Activated T-helper 1 cell treated with Interleukin-2 at 50 U/mL for 16 hours (primary cell): Measurements from ENCODE around the gene GPR156.
"Not testable (repeated sequence)": the region's sequence is repeated elsewhere in the genome, so short reads cannot be mapped to it uniquely, and the experiment has no call there.

Experiments
- DNase-seq: peaks from one replicate; pipeline ENCODE4 v3.0.0-alpha.2; 2020; ENCODE audit warnings: low read depth

The GPR156 gene

DNA sequence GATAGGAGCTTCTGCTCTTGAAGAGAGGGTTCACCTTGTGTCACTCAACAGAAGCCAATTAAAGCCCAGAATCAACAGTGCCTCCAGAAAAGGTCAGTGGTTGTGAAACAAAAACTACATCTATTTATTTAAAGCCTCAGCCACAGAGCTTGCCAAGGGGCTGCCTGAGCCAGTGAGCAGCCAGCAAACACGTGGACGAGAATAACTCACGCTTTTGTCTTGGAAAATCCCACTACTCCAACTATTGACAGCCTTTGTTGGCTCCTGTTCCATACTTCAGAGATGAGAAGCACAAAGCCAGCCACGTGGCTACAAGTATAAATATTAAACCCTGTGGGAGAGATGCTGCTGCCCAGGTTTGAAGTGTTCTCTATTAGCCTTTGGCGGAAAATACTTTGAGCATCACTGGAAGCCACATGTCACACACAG is 10.3 kb downstream of the GPR156 start:
- no peak for DNase-seq

GRCh38 chr3:120272286-120272685 is 12.7 kb downstream of the GPR156 start:
- no peak for DNase-seq

DNA sequence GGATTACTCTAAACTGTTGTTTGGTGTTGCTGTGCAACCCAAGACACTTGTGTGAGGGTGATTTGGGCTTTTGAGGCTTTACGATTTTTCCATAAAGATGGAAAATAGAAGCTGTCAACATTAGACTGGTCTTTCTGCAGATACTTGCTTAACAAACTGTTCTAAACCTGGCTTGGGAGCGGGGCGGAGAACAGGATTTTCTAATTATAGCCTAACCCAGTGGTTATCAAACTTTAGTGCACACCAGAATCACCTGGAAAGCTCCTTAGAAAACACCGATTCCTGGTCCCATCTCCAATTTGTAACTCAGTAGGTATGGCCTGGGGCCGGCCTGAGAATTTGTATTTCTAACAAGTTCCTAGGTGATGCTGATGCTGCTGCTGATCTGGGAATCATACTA is 19.0 kb downstream of the GPR156 start:
- no peak for DNase-seq

- no peak for DNase-seq
Measured at GRCh38 chr3:120264963-120265362, 20.1 kb downstream of the GPR156 start.

DNA sequence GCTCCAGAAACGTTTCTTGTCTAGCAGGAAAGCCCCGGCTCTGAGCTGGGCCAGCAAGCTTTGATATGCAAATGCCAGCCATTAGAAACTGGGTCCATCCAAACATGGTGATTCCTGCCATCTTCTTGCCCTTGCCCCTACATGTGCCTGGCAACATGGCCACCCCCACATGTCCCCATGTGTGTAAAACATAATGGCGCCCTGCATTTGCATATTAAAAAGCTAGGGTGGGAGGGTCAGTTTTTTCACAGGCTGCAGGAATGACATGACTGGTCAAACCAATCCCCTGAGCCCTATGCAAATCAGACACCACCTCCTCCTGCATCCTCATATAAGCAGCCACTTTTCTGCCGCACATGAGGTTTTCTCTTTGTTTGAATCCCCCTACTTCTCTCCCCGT is 21.2 kb downstream of the GPR156 start:
- no peak for DNase-seq

DNA sequence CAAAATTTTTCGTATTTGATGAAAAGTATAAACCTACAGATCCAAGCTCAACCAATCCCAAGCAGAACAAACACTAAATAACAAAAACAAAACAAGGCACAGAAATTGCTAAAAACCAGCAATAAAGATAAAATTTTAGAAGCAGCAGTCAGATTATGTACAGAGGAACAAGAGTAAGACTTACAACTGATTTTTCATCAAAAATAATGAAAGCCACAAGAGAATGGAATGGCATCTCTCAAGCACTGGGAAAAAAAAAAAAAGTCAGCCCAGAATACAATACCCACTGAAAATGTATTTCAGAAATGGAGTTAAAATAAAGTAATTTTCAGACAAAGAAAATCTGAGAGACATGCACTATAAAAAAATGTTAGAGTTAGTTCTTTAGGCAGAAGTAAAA is 27.0 kb downstream of the GPR156 start:
- no peak for DNase-seq

GRCh38 chr3:120245386-120245785 is 39.6 kb downstream of the GPR156 start:
- DNase-seq: no peak

GRCh38 chr3:120244834-120245225 is 40.2 kb downstream of the GPR156 start:
- DNase-seq: no peak

GRCh38 chr3:120239644-120240043 is 45.4 kb downstream of the GPR156 start:
- no peak for DNase-seq

- no peak for DNase-seq
Measured at GRCh38 chr3:120227710-120228347, 57.2 kb downstream of the GPR156 start.

DNA sequence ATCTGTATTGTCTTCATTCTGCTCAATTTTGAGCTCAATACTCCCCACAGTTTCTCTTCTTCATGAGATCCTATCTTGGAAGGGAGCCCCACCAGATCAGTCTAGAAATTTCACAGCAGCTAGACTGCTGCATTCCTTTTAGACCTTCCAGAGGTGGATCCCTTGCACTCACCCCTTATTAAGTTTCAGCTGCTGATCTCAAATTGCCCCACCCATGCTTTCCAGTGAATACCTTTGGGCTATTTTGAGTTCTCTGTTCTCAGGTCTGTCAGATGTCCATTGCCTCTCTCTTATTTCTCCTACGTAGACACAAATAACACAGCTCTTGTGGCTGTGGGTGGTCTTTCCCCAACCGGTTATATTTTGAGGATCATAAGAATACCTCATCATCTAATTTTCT is 60.8 kb downstream of the GPR156 start:
- no peak for DNase-seq

DNA sequence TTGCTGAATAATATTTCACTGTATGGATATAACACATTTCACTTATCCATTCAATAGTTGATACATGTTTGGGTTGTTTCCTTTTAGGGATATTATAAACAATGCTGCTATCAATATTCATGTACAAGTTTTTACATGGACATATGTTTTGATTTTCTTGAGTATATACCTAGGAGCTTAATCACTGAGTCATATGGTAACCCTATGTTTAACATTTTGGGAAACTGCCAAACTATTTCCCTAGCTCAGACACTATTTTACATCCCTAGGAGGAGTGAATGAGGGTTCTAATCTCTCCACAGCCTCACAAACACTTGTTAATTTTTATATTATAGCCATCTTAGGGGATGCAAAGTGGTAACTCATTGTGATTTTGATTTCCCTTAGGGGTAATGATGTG is 66.0 kb downstream of the GPR156 start:
- DNase-seq: no peak

DNA sequence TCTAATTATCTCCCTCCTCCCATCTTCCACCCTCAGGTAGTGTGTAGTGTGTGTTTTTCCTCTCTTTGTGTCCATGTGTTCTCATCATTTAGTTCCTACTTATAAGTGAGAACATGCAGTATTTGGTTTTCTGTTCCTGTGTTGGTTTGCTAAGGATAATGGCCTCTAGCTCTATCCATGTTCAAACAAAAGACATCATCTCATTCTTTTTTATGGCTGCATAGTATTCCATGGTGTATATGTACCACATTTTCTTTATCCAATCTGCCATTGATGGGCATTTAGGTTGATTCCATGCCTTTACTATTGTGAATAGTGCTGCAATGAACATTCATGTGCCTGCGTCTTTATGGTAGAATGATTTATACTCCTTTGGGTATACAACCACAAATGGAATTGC is 68.4 kb downstream of the GPR156 start:
- not testable (repeated sequence) for DNase-seq

- DNase-seq: no peak
Measured at GRCh38 chr3:120214176-120214575, 70.8 kb downstream of the GPR156 start.

- no peak for DNase-seq
Measured at GRCh38 chr3:120212505-120212904, 72.5 kb downstream of the GPR156 start.

GRCh38 chr3:120209425-120209824 is 75.6 kb downstream of the GPR156 start:
- no peak for DNase-seq

- no peak for DNase-seq
Measured at GRCh38 chr3:120204338-120204737, 80.7 kb downstream of the GPR156 start.

DNA sequence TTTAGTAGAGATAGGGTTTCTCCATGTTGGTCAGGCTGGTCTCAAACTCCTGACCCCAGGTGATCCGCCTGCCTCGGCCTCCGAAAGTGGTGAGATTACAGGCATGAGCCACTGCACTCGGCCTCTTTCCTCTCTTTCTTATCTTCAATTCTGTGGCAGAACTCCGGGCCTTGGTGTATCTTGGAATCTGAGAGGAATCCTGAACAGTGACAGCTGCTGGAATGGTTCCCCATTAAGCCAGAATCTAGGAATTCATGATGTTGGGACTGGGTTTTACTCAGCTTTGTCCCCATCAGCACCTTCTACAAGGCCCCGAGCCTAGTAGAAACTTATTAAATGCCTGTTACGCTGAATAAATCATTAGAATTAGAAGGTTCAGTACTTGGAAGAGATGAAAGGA is 81.4 kb downstream of the GPR156 start:
- no peak for DNase-seq

- no peak for DNase-seq
Measured at GRCh38 chr3:120203016-120203415, 82.0 kb downstream of the GPR156 start.

DNA sequence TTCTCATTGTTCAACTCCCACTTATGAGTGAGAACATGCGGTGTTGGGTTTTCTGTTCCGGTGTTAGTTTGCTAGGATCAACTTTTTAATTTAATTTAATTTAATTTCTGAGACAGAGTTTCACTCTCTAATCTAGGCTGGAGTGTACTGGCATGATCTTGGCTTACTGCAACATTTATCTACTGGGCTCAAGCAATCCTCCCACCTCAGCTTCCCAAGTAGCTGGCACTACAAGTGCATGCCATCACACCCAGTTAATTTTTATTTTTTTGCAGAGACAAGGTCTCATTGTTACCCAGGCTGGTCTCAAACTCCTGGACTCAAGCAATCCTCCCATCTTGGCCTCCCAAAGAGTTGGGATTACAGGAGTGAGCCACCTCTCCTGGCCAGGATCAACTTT is 82.7 kb downstream of the GPR156 start:
- DNase-seq: no peak

DNA sequence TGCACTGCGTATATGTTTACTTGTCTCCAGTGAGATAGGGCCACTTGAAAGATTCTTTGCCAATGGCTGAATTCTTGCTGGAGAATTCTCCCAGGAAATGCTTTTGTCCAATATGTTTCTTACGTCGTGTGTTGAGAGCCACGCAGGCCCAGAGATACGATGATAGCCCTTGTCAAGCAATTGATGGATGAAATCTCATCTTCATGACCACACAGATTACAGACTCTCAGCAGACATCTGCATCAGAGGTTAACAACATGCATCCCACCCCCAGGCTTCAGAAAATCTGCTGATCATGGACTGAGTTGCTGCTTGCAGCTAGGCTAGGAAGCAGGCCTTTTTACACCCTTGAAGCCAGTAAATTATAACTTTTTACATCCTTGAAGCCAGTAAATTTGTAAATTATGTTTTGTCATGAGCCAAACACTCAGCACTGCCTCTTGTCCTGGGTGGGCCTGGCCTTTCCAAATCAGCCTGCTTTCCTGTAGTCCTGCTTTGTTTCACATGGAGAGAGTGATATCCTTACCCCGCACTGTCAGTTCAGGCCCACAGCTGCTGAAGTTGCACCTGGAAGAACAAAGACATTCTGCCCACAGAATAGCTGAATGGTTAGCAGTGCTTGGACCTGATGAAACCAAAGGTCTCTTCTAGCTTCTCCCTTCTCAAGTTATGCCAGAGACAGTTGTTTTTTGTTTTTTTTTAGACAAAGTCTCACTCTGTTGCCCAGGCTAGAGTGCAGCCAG is 84.4 kb downstream of the GPR156 start:
- DNase-seq: no peak

DNA sequence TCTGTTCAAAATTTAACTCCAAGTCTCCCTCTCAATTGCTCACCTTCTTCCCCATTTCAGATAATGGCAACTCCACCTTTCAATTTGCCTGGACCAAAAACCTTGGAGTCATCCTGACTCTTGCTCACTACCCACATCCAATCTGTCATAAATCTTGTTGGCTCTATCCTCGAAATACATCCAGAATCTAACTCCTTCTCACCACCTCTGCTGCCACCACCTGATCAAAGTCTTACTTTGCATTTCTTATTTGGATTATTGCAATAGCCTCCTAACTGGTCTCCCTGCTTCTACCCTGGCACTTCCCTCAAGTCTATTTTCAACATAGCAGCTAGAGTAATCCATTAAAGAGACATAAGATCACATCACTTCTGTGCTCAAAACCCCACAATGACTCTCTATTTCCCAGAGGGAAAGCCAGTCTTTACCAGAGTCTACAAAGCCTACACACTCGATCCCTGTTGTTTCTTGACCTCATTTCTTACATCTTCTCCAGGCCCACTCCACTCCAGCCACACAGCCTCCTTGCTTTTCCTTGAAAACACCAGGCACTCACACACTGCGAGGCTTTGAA is 86.6 kb downstream of the GPR156 start:
- no peak for DNase-seq

DNA sequence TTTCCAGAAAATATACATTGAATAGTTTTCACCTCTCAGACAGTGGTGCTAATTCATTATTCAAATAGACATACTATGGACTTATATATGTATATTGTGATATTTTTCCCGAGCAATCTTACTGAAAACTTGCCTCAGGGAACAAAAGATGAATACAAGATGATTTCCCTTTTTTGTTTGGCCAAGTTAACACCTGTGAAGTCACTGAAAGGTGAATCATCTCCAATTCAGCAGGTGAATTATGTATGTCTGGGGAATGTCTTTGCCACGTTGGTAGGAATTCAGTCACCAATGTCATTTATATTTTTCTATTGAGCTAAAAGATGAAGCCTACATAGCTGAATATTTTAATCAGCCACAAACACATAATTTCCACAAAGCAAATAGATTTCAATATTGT is 88.2 kb downstream of the GPR156 start:
- DNase-seq: no peak

GRCh38 chr3:120196333-120196732 is 88.7 kb downstream of the GPR156 start:
- DNase-seq: no peak
